ENCODE results near the gene BRAF.

DNA sequence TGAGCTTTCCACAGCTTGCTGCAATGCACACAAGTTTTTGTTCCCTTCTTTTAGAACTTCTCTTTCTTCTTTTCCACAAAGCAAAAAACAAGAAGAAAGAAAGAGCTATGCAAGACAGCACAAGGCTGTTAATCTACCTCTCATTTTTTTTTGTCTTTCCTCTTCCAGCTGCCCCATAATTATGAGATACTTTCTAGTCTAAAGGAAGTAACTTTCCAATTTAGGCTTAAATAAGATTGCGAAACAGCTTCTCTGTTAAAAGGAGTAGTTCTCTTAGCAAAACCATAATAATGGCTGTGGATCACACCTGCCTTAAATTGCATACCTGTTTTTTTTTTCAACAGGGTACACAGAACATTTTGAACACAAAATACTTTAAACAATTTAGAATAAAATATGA is 172.2 kb downstream of the BRAF start:
- TF ChIP-seq, protein P1, sequence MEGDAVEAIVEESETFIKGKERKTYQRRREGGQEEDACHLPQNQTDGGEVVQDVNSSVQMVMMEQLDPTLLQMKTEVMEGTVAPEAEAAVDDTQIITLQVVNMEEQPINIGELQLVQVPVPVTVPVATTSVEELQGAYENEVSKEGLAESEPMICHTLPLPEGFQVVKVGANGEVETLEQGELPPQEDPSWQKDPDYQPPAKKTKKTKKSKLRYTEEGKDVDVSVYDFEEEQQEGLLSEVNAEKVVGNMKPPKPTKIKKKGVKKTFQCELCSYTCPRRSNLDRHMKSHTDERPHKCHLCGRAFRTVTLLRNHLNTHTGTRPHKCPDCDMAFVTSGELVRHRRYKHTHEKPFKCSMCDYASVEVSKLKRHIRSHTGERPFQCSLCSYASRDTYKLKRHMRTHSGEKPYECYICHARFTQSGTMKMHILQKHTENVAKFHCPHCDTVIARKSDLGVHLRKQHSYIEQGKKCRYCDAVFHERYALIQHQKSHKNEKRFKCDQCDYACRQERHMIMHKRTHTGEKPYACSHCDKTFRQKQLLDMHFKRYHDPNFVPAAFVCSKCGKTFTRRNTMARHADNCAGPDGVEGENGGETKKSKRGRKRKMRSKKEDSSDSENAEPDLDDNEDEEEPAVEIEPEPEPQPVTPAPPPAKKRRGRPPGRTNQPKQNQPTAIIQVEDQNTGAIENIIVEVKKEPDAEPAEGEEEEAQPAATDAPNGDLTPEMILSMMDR (IDR thresholded peaks at IDR 0.05): no peak
- TF ChIP-seq POLR2A (IDR thresholded peaks at IDR 0.05): no peak
